Transverse colon (tissue), 4 donors: ENCODE measurements around the gene BHLHE41. TPM values are rescaled to one million over a fixed set of nuclear protein-coding genes. Genes with fewer than 3 reads are reported as not detected.
A peak's percentile ranks its signal among the peaks of the same experiment; 100 is the strongest.

Experiments used
- DNase-seq: peaks from one replicate; pipeline ENCODE4 v3.0.0-alpha.2; 2019
- H3K27ac ChIP-seq, 4 donors: fragments of 200-600 bp; sonication (generic); 2 replicates each; pipeline ENCODE4 v1.5.1; 2016 to 2018; ENCODE audit warnings: inconsistent platforms in 4 of 4
- H3K27me3 ChIP-seq: fragments of 200-600 bp; sonication (generic); 2 replicates; pipeline ENCODE4 v1.5.1; 2017; ENCODE audit warnings: inconsistent platforms
- H3K36me3 ChIP-seq, 4 donors: fragments of 200-600 bp; sonication (generic); 2 replicates each; pipeline ENCODE4 v1.5.1; 2017 to 2019; ENCODE audit warnings: inconsistent platforms in 4 of 4
- H3K4me1 ChIP-seq, 4 donors: fragments of 200-600 bp; sonication (generic); 2 replicates each; pipeline ENCODE4 v1.5.1; 2017 to 2020; ENCODE audit warnings: inconsistent platforms in 4 of 4
- H3K4me3 ChIP-seq, 4 donors: fragments of 200-600 bp; sonication (generic); 1 replicate in 1 of 4; 2 replicates in 3 of 4; pipeline versions ENCODE4 v1.5.1 to v1.6.1; 2017 to 2019; ENCODE audit warnings: inconsistent platforms in 4 of 4
- H3K9me3 ChIP-seq, 2 donors: fragments of 200-600 bp; sonication (generic); 2 replicates each; pipeline ENCODE4 v1.5.1; 2017 to 2019; ENCODE audit warnings: inconsistent platforms in 2 of 2
- EP300 ChIP-seq: sonication (generic); formaldehyde crosslinking; IDR thresholded peaks from one replicate; pipeline ENCODE4 v1.6.1; 2017; ENCODE audit warnings: antibody characterized with exemption, low read depth
- POLR2A ChIP-seq: fragments of 450-650 bp; IDR thresholded peaks from one replicate; pipeline ENCODE4 v1.6.1; 2016; ENCODE audit warnings: antibody characterized with exemption, mild to moderate bottlenecking, moderate library complexity
- POLR2AphosphoS5 ChIP-seq, 3 donors: sonication (generic); formaldehyde crosslinking; IDR thresholded peaks; one replicate each; pipeline ENCODE4 v1.6.1; 2016; ENCODE audit warnings: antibody characterized with exemption in 3 of 3
- WGBS, 2 donors: methylation state at CpG; one replicate each; pipeline ENCODE4 v1.1.5; 2018; ENCODE audit warnings: low coverage in 1 of 2; 5-methylcytosine and 5-hydroxymethylcytosine counted together
- in situ Hi-C, 4 donors: fragments of 200-750 bp; cut with MboI; loops; one replicate each; pipeline versions ENCODE4 v1.15.0 to v1.15.1; 2017; ENCODE audit warnings: low sequenced_read_pairs in 3 of 4, low pct_ligation_motif_present in 1 of 4, low pct_unique_long_range_greater_than_20kb in 1 of 4
- intact Hi-C: fragments of 100-400 bp; cut with DNase I; formaldehyde crosslinking; loops from one replicate; pipeline ENCODE4 v1.15.1; 2023; ENCODE audit warnings: low total_unique reads
- total RNA-seq, 4 donors: library from RNA; depleted of rRNA; stranded (reverse); fragments of >200 nt; gene quantifications; one replicate each; pipeline ENCODE4 v1.1.0, GENCODE V29; 2016
- TF ChIP-seq, protein P1 (sequence below), 5 experiments: fragments of 200-600 bp in 3 of 5; fragments of 450-650 bp in 2 of 5; sonication (generic) in 3 of 5; IDR thresholded peaks; 1 replicate in 2 of 5; 2 replicates in 3 of 5; pipeline ENCODE4 v1.5.1; 2016 to 2017; ENCODE audit warnings: antibody characterized with exemption in 5 of 5, inconsistent platforms in 3 of 5, mild to moderate bottlenecking in 2 of 5, moderate library complexity in 1 of 5

Gene BHLHE41
- total RNA-seq, 4 donors from 2014 or later: 12.2 to 22.8 (median 18.1) TPM; not detected in 1

DNA sequence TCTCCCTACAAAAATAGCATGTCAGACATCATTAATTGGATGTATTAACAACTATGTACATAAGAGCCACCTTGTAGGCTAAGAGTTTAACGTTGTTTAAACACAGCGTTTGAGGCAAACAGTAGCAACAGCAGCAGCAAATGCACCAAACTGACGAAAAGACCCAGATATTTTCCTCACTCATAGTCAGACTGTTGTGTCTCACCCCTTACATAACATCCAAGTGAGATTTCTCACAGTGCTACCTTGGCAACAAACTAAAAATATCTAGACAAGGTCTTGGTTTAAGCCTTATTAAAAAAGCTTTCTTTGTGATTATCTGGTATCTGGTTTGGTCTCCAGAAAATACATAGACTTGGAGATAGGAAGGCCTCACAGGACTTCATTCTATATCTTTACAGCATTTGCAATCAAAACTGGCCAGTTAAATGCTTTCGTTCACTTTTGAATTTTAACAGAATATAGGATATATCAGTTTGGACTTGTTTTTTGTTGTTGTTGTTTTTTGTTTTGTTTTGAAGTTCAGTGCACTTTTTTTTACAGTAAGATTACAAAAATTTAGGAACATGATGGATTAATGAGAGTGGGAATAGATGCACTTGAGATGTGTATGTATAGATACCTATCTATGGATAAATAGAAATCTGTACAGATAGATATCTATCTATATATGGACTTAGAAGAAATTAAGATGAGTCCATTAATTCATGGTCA is 4.1 kb downstream of the BHLHE41 start:
- Histone ChIP-seq H3K4me3 (no peak overlapping the region), H3K4me1 (peaks cover 5 to 45% (median 19%) of the 10 kb centered on the region in 4 donors), H3K27ac (peak overlapping the region; percentile 86 to 96 (median 90)), H3K9me3 (no peaks in the 10 kb centered on the region), H3K27me3 (peaks cover 36% of the 10 kb centered on the region), H3K36me3 (no peaks in the 10 kb centered on the region)
- no peak for TF ChIP-seq POLR2AphosphoS5 (IDR thresholded peaks at IDR 0.05)
- no peak for TF ChIP-seq POLR2A
- no peak for TF ChIP-seq EP300
- DNase-seq: no peak
- in situ Hi-C loops (loop anchor here in 3 of 4 donors (25.0 kb wide), 2 partner anchors 292 to 517 kb away; no protein-coding TSS in a partner anchor), intact Hi-C loops (loop anchor here (5.0 kb wide), 1 partner anchor 77 kb away; the partner anchor contains the start of gene SSPN)
- 72 to 75% methylated on average over 4 of the region's 4 CpGs for WGBS, 2 donors

DNA sequence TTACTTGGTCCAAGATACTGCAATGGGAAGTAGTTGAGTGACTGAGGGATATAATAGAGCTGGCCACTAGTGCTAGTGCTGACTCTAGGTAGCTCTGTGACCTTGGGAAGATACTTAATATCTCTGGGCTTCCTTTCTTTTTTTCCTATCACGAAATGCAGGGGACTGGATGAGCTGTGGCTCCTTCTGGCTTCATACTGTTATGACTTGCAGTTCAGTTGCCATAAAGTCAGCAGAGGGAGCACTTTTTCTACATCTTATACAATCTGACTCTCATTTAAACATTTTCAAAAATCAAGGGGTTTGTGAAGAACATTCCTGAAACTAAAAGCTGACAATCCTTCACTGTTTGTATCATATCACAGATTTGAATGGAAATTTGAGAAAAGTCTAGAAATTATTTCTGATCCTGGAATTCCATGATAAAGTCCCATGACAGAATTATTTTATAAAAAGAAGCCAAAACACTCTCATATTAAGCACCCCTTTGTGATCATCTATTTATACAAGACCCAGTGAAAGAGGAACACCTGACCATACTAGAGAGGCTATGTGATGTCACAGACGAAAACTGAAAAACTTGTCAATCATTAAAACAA is 5.3 kb downstream of the BHLHE41 start:
- TF ChIP-seq, protein P1, sequence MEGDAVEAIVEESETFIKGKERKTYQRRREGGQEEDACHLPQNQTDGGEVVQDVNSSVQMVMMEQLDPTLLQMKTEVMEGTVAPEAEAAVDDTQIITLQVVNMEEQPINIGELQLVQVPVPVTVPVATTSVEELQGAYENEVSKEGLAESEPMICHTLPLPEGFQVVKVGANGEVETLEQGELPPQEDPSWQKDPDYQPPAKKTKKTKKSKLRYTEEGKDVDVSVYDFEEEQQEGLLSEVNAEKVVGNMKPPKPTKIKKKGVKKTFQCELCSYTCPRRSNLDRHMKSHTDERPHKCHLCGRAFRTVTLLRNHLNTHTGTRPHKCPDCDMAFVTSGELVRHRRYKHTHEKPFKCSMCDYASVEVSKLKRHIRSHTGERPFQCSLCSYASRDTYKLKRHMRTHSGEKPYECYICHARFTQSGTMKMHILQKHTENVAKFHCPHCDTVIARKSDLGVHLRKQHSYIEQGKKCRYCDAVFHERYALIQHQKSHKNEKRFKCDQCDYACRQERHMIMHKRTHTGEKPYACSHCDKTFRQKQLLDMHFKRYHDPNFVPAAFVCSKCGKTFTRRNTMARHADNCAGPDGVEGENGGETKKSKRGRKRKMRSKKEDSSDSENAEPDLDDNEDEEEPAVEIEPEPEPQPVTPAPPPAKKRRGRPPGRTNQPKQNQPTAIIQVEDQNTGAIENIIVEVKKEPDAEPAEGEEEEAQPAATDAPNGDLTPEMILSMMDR (IDR thresholded peaks at IDR 0.05): peak; percentile 46 to 64 (median 50)
- TF ChIP-seq EP300: no peak
- TF ChIP-seq POLR2A: no peak
- TF ChIP-seq POLR2AphosphoS5 (IDR thresholded peaks at IDR 0.05): no peak
- Histone ChIP-seq H3K4me3 (no peak overlapping the region), H3K36me3 (no peaks in the 10 kb centered on the region), H3K9me3 (no peaks in the 10 kb centered on the region), H3K4me1 (peaks cover 10 to 44% (median 19%) of the 10 kb centered on the region in 4 donors), H3K27me3 (peaks cover 31% of the 10 kb centered on the region), H3K27ac (peak overlapping the region; percentile 57 to 96 (median 88))
- in situ Hi-C loops (loop anchor here in 3 of 4 donors (25.0 kb wide), 2 partner anchors 293 to 518 kb away; no protein-coding TSS in a partner anchor), intact Hi-C loops (no loop called here)
- WGBS, 2 donors: 15 to 18% methylated on average over 2 of the region's 2 CpGs
- DNase-seq: no peak

DNA sequence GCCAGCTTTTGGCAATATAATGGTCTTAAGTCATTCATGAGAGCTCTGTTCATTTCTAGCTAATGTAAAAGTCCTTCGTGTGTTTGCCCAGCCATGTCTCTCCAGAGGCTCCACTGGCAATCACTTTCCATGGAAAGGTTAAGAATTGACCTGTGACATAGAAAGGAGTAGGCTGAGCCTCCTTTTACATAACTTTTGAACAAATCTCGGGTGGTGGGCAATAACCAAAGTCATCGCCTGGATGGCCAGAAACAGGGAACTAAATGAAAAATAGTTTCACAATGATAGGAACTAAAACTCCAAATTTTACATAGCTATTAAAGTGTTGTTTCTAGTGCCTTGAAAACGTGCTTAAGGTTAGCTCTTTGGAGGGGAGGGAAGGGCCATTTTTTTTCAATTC is 6.5 kb downstream of the BHLHE41 start:
- H3K4me1 ChIP-seq: peaks cover 10 to 39% (median 20%) of the 10 kb centered on the region in 4 donors
- intact Hi-C loops: no loop called here
- H3K9me3 ChIP-seq: no peaks in the 10 kb centered on the region
- H3K4me3 ChIP-seq: no peak overlapping the region
- TF ChIP-seq EP300 (no peak), POLR2A (no peak), POLR2AphosphoS5 (IDR thresholded peaks at IDR 0.05) (no peak)
- TF ChIP-seq, protein P1 (IDR thresholded peaks at IDR 0.05): no peak
- in situ Hi-C loops: loop anchor here in 3 of 4 donors (25.0 kb wide), 2 partner anchors 294 to 519 kb away; no protein-coding TSS in a partner anchor
- H3K27me3 ChIP-seq: peaks cover 19% of the 10 kb centered on the region
- H3K27ac ChIP-seq: peak overlapping the region in 3 of 4 donors; percentile 22 to 94 (median 89)
- WGBS, 2 donors: 67 to 74% methylated on average over 4 of the region's 4 CpGs
- no peaks in the 10 kb centered on the region for H3K36me3 ChIP-seq
- DNase-seq: no peak

DNA sequence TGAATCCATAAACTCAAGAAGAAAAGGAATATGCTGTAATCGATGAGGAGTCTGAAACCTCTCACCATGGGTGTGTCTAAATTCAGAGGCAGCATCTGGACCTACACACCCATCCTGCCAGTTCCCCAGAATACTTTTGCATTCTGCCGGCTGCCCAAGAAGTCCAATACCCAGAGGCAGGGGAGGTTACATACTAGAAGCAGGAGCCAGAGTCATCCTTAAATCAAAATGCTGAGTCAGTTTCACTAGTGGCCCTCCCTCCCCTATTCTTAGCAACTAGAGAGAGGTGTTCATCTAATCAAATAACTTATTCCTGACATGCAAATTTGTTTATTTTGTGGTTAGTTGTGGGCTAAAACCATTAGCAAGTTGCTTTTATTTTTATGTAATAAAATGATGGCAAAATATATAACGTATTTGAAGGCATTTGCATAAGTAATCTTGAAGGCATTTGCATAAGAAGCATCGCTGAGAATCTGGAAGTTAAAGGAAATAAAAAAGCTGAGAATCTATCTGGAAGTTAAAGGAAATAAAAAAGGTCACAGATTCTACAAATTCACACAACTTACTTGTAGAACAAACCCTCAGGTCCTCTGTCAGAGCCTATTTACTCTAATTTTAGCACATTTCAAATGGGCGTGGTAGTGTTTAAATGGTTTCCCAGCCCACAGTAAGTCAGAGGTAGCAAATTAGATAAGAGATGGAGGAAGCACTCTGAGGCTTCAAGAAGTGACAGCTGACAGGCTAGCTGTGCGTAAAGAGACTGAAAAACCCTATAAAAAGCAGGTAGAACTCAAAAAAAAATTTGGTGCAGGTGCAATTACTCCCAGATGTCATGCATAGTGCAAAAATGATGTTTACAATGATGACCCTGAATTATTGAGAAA is 7.8 kb downstream of the BHLHE41 start:
- H3K4me3 ChIP-seq: no peak overlapping the region
- in situ Hi-C loops (loop anchor here in 3 of 4 donors (25.0 kb wide), 2 partner anchors 295 to 520 kb away; no protein-coding TSS in a partner anchor), intact Hi-C loops (no loop called here)
- no peak for TF ChIP-seq POLR2A
- TF ChIP-seq, protein P1 (IDR thresholded peaks at IDR 0.05): no peak
- TF ChIP-seq POLR2AphosphoS5 (IDR thresholded peaks at IDR 0.05): no peak
- no peak for TF ChIP-seq EP300
- H3K36me3 ChIP-seq: no peaks in the 10 kb centered on the region
- WGBS, 2 donors: 44 to 54% methylated on average over 4 to 6 of the region's 6 CpGs
- H3K27me3 ChIP-seq: peaks cover 17% of the 10 kb centered on the region
- H3K4me1 ChIP-seq: peaks cover 14 to 41% (median 18%) of the 10 kb centered on the region in 4 donors
- peak overlapping the region in 3 of 4 donors; percentile 21 to 94 (median 86) for H3K27ac ChIP-seq
- no peak for DNase-seq
- no peaks in the 10 kb centered on the region for H3K9me3 ChIP-seq
